HepG2 (cell line): ENCODE results near the gene ELF1. TPM values are rescaled to one million over a fixed set of nuclear protein-coding genes. Genes with fewer than 3 reads are reported as not detected.

Experiments
- DMTF1 ChIP-seq: sonication (generic); formaldehyde crosslinking; IDR thresholded peaks from 2 replicates; pipeline ENCODE4 v1.4.0; 2020; ENCODE audit warnings: mild to moderate bottlenecking, missing genetic modification reagents
- EEA1 ChIP-seq: sonication (generic); formaldehyde crosslinking; IDR thresholded peaks from 2 replicates; pipeline ENCODE4 v1.5.1; 2020; ENCODE audit warnings: mild to moderate bottlenecking, missing genetic modification reagents, borderline replicate concordance
- SPEN ChIP-seq: sonication (generic); formaldehyde crosslinking; IDR thresholded peaks from 2 replicates; pipeline ENCODE4 v1.5.1; 2020; ENCODE audit warnings: low read depth, mild to moderate bottlenecking, missing genetic modification reagents
- polyA plus RNA-seq, 8 experiments: library from polyadenylated mRNA; depleted of rRNA in 3 of 8; stranded (reverse) in 7 of 8; unstranded in 1 of 8; fragments of >200 nt; fragmentation: Illumina TruSeq in 4 of 8; extraction: Trizol in 4 of 8; gene quantifications; 2 replicates each; pipeline versions ENCODE4 v1.2.1 to v1.2.3, GENCODE V29; 2011 to 2016; ENCODE audit warnings: low read depth in 4 of 8, missing spikeins in 1 of 8, mixed read lengths in 1 of 8; ENCODE audit not compliant: insufficient read depth in 1 of 8
- total RNA-seq, 5 experiments: library from RNA; depleted of rRNA; stranded (reverse); fragments of >200 nt; fragmentation: Illumina TruSeq; extraction: Trizol; gene quantifications; 2 replicates each; pipeline ENCODE4 v1.2.3, GENCODE V29; 2016; ENCODE audit warnings: low read depth in 1 of 5
- TF ChIP-seq, protein P1 (sequence below): sonication (generic); formaldehyde crosslinking; IDR thresholded peaks from 2 replicates; pipeline ENCODE4 v1.5.0; 2020; ENCODE audit warnings: mild to moderate bottlenecking, missing genetic modification reagents, borderline replicate concordance

Gene ELF1
- total and polyA plus RNA-seq, 2 of the 13 experiments (the other 11 are each of a cell fraction or from before 2014, with no cell fraction given), result 24.6 to 71.5 TPM

GRCh38 chr13:41002606-41003005 is 16.5 kb downstream of the ELF1 start (continued):
- TF ChIP-seq DMTF1 (CRISPR knock-in tag), result no peak
- no peak for TF ChIP-seq SPEN (CRISPR knock-in tag)
- TF ChIP-seq, protein P1, sequence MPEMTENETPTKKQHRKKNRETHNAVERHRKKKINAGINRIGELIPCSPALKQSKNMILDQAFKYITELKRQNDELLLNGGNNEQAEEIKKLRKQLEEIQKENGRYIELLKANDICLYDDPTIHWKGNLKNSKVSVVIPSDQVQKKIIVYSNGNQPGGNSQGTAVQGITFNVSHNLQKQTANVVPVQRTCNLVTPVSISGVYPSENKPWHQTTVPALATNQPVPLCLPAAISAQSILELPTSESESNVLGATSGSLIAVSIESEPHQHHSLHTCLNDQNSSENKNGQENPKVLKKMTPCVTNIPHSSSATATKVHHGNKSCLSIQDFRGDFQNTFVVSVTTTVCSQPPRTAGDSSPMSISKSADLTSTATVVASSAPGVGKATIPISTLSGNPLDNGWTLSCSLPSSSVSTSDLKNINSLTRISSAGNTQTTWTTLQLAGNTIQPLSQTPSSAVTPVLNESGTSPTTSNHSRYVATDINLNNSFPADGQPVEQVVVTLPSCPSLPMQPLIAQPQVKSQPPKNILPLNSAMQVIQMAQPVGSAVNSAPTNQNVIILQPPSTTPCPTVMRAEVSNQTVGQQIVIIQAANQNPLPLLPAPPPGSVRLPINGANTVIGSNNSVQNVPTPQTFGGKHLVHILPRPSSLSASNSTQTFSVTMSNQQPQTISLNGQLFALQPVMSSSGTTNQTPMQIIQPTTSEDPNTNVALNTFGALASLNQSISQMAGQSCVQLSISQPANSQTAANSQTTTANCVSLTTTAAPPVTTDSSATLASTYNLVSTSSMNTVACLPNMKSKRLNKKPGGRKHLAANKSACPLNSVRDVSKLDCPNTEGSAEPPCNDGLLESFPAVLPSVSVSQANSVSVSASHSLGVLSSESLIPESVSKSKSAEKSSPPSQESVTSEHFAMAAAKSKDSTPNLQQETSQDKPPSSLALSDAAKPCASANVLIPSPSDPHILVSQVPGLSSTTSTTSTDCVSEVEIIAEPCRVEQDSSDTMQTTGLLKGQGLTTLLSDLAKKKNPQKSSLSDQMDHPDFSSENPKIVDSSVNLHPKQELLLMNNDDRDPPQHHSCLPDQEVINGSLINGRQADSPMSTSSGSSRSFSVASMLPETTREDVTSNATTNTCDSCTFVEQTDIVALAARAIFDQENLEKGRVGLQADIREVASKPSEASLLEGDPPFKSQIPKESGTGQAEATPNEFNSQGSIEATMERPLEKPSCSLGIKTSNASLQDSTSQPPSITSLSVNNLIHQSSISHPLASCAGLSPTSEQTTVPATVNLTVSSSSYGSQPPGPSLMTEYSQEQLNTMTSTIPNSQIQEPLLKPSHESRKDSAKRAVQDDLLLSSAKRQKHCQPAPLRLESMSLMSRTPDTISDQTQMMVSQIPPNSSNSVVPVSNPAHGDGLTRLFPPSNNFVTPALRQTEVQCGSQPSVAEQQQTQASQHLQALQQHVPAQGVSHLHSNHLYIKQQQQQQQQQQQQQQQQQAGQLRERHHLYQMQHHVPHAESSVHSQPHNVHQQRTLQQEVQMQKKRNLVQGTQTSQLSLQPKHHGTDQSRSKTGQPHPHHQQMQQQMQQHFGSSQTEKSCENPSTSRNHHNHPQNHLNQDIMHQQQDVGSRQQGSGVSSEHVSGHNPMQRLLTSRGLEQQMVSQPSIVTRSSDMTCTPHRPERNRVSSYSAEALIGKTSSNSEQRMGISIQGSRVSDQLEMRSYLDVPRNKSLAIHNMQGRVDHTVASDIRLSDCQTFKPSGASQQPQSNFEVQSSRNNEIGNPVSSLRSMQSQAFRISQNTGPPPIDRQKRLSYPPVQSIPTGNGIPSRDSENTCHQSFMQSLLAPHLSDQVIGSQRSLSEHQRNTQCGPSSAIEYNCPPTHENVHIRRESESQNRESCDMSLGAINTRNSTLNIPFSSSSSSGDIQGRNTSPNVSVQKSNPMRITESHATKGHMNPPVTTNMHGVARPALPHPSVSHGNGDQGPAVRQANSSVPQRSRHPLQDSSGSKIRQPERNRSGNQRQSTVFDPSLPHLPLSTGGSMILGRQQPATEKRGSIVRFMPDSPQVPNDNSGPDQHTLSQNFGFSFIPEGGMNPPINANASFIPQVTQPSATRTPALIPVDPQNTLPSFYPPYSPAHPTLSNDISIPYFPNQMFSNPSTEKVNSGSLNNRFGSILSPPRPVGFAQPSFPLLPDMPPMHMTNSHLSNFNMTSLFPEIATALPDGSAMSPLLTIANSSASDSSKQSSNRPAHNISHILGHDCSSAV (CRISPR knock-in tag), result no peak
- TF ChIP-seq EEA1 (CRISPR knock-in tag), result no peak
- TF ChIP-seq, all 625 proteins: peak for 0
